Activated CD8-positive, alpha-beta memory T cell treated with anti-CD3 and anti-CD28 coated beads for 48 hours (primary cell): Measurements from ENCODE around the gene PI4KA.
"Not testable (repeated sequence)": the region's sequence is repeated elsewhere in the genome, so short reads cannot be mapped to it uniquely, and the experiment has no call there.

Source experiments
- DNase-seq, 3 experiments: peaks; one replicate each; pipeline ENCODE4 v3.0.0-alpha.2; 2020; ENCODE audit warnings: low read depth in 2 of 3, low spot score in 2 of 3

The PI4KA gene

DNA sequence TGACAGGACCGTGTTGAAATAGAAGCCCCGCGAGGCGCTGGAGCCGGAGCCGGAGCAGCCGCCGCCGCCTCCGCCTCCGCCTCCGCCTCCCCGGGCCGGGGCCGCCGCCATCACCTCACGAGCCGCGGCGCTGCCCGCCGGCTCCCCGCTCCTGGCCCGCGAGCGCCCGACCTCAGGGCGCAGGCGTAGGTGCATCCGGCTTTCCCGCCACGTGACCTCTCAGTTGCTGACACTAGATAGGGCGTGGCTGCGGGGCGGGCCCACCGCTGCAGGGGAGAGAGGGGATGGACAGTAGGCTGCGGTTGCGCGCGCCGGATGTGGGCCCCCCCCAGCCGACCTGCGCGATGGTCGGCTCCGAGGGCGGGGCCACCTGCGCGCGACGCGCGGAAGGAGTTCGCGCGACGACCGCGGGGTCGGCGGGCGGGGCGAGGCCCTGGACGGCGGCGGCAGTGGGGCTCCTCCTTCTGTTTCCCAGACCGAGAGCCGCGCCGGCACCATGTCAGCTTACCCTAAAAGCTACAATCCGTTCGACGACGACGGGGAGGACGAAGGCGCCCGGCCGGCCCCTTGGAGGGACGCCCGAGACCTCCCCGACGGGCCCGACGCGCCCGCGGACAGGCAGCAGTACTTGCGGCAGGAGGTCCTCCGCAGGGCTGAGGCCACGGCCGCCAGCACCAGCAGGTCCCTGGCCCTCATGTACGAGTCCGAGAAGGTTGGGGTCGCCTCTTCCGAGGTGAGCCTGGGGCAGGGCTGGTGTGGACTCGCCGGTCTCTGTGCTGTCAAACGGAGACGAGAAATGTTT lies at the start of gene PI4KA, which contains the start of gene SNAP29:
Gene PI4KA (minus strand): TSS at position 197 of the 802 bp plus-strand sequence. CDS start 86 bp downstream, at position 111.
Gene SNAP29 (plus strand): TSS at position 393 of the 802 bp plus-strand sequence. CDS start 104 bp downstream, at position 497.
- peak; percentile 89 to 95 (median 92) for DNase-seq

DNA sequence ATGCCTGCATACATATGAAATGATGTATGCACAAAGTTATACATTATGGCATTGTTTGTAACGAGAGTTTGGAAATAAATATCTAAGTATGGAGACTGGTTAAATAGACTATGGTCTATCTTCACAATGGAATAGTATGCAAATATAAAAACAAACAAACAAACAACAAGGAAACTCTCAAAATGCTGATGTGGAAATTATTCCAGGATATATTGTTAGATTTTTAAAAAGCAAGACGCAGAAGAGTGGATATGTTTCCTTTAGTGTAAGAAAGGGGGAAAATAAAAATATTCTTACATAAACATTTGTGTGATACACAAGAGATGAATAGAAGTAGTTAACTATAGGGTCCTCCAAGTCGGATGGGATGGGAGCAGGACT lies 47.8 kb upstream of the PI4KA start:
- no peak for DNase-seq

DNA sequence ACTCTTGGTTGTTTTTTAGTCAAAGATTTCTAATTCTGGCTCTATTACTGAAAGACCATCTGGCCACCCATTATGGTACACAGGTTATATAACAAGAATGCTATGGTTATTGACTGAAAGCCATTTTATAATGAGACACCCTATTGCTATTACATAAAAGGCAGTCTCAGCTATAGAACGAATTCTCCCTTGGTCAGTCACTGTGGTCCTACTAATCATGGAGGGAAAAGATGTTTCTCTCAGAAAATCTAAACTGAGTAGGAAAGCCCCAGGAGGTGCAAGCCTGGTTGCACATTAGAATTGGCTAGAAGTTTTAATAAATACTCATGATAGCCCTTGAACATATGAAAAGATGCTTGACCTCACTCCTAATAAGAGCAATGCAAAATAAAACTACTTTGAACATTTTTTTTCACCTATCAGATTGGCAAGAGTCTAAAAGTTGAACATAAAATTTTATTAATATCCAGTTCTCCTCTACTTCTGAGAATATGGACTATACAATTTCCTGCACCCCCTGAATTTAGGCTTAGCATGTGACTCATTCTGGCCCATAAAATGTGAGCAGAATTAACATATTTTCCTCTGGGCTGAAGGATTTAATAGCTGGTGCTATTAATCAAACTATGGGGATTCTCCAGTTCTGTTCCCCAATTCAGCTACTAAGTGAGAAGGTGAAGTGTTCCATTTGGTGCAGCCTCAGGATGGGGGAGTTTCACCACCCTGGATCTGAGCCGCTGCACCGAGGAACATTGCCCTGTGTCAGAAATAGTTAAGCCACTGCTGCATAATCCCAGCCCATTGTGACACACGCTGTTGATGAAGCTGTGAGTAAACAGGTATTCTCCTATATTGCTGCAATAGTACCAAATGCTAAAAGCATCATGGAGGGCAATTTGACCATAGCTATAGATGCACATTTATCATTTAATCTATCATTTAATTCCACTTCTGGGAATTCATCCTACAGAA lies 47.1 kb upstream of the PI4KA start:
- no peak for DNase-seq

DNA sequence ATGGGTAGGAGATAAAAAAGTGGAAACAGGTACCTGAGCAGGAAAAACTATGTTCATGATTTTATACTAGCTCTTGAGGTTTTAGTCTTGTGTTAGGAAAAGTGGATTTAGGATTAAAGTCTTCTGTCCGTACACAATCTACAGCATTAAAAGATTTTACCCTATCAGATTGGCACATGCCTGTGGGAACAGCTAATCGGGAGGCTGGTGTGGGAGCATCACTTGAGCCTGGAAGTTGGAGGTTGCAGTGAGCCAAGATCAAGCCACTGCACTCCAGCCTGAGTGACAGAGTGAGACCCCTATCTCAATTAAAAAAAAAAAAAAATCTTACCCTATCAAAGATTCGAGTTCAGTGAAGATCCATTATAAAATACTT lies 46.4 kb upstream of the PI4KA start:
- no peak for DNase-seq

DNA sequence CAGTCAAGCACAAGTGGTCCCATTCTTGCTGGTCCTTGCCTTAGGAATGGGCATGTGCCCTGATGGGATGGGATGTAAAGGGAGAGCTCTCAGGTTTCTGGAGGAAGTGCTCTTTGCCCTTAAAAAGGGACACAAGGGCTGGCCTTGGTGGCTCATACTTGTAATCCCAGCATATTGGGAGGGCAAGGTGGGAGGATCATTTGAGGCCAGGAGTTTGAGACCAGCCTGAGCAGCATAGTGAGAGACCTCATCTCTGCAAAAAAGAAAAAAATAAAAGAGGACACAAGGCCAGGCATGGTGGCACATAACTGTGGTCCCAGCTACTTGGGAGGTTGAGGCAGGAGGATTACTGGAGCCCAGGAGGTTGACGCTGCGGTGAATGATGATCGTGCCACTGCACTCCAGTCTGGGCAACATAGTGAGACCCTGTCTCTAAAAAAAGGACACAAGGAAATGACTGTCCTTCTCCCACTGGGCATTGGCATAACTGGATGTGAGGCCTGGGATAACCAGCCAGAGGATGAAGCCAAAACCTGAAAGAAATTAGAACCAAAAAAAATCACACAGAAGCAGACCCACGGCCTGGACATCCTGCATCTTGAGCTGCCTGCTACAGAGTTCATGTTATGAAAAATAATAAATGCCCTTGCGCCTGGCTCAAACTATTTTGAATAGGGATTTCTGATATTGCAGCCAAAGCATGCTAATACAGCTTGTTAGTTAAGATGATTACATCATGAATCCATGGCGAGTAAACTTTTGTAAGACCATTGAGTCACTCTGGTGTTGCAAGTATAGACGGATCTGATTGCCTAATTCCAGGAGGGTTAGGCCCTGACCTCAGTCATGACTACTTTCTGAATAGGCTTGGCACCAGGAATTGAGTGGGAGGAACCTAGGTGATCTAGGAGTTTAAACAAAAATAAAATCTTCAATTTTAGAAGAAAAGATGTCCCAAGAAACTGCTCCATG lies 45.7 kb upstream of the PI4KA start:
- DNase-seq: no peak

DNA sequence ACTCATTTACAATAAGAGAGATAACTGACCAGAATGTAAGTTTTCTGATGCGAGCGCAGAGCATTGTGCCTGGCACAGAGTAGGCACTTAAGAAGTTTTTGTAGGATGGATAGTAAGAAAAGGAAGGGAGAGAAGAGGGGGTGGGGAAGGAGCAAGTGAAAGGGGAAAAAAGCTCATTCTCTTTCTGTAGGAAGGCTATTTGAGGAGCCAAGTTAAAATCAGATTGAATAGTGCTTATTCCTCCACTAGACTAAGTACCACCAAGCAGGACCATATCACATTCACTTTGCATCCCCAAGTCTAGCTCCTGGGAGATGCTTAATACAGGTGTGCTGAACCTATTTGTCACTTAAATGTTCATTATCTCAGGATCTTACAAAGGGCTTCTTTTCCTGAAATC lies 44.5 kb upstream of the PI4KA start:
- DNase-seq: no peak

DNA sequence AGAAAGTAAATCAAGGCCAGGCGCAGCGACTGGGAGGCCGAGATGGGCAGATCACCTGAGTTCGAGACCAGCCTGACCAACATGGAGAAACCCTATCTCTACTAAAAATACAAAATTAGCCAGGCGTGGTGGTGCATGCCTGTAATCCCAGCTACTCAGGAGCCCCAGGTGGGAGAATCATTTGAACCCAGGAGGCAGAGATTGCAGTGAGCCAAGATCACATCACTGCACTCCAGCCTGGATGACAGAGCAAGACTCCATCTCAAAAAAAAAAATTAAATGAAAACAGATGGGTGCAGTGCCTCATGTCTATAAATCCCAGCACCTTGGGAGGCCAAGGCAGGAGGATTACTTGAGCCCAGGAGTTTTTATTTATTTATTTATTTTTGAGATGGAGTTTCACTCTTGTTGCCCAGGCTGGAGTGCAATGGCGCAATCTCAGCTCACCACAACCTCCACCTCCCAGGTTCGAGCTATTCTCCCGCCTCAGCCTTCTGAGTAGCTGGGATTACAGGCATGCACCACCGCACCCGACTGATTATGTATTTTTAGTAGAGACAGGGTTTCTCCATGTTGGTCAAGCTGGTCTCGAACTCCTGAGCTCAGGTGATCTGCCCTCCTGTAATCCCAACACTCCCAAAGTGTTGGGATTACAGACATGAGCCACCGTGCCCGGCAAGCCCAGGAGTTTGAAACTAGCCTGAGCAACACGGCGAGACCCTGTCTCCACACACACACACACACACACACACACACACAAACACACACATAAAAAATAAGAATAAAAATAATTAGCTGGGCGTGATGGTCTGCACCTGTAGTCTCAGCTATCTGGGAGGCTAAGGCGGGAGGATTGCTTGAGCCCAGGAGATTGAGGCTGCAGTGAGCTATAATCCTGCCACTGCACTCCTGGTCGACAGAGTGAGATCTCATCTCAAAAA lies 42.8 kb upstream of the PI4KA start:
- not testable (repeated sequence) for DNase-seq

DNA sequence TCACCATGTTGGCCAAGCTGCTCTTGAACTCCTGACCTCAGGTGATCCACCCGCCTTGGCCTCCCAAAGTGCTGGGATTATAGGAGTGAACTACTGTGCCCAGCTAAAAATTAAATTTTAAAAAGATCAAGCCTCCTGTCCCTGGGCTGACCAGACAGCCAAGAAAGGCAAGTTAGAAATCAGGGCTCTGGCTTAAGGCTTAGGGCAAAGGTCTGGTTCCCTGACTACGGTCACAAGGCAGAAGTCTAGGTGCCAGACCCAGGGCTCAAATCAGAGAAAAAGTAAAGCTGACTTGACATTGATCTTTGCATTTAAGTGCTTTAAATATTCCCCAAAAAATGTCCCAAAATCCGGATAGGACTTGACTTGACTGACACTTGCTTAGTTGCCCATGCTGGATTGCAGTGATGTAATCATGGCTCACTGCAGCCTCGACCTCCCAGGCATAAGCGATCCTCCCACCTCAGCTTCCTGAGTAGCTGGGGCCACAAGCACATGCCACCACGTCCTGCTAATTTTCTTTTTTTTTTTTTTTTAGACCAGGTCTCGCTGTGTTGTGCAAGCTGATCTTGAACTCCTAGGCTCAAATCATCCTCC lies 41.3 kb upstream of the PI4KA start:
- no peak for DNase-seq

DNA sequence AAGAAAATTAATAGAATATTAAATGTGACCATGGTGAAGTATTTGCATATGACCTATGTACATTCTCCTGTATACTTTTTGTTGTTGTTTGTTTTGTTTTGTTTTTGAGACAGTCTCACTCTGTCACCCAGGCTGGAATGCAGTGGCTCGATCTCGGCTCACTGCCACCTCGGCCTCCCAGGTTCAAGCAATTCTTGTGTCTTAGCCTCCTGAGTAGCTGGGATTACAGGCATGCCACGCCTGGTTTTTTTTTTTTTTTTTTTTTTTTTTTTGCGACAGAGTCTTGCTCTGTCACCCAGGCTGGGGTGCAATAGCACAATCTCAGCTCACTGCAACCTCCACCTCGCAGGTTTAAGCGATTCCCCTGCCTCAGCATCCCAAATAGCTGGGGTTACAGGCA lies 39.1 kb upstream of the PI4KA start:
- DNase-seq: not testable (repeated sequence)

DNA sequence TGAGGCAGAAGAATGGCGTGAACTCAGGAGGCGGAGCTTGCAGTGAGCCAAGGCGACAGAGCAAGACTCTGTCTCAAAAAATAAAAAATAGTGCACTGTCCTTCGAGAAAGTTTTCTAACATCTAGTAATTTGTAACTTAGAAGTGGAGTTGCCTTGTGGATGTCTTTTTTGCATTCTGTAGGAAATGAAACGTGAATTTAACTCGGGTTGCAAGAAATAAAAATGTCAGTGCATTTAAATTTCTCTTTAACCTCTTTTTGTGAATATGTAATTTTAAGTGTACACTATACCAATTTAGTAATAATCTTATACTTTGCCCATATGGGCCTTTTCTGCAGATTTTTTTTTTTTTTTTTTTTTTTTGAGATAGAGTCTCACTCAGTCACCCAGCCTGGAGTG lies 32.4 kb upstream of the PI4KA start:
- DNase-seq: no peak

DNA sequence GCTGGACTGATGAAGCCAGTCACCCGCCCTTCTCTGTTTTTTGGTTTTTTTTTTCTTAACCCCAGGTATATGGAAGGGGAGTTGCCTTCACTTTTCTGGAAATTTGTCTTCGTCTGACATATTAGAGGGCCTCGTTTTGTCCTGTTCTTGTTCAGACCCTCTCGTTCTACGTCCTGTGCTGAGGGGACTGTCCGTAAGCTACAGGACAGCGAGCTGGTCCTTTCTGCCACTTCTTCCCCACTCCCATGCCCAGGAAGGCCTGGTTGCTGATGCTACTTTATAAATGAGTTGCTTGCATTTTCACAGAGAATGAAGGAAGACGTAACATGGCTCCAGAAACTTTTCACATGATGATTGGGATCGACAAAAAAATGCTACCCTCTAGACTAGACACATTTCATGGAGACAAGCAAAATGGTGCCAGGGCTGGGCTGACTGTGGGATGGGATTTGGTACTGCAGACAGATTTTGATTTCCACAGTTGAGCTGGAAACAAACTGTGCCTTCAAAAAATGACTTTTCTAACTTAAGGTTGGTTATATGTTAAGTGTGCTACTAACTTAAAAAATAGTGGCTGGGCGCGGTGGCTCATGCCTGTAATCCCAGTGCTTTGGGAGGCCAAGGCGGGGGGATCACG lies 31.4 kb upstream of the PI4KA start:
- DNase-seq: no peak

DNA sequence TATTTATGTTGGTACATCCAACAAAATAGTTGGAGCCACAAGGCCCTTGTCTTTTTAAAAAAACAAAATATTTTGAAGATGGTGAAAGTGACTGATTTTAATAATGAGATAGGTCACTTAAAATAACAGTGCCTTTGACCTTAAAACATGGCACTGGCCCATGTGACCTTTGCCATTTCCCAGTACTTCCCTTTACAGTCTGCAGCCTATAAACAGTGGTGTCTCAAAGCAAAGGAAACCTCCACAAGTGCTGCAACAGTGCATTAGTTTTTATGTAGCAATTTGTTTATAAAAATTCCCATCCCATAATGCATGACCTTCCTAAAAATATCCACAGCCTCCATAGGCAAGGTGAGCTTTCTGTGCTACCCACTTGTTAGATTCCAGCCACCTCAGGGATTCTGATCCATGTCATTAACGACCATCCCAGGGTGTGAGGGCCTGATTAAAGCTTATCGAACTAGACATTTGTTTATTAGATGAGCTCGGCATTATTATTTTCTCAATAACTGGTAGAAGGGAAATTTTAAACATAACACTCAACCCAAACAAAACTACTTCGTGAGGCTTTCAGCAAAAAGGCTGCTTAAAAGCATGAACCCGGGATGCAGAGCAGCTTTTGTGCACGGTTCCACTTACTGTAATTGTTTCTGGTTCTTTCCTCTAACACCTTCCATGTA lies 30.6 kb upstream of the PI4KA start:
- no peak for DNase-seq

DNA sequence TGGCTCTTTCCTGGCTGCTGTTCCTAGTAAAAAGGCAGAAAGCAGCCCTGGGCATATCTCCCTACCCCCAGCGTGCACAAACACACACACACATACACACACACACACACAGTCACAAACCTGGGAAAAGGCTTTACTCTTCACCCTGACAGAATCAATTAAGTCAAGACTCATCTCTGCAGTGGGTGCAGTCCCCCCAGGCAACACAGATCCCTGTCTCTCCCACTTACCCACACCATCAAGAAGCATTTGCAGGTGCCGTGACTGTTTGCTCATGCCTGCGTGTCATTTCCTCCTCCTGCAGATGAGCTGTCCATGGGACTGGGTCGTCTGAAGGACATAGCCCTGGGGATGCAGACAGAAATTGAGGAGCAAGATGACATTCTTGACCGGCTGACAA lies 28.8 kb upstream of the PI4KA start:
- no peak for DNase-seq

DNA sequence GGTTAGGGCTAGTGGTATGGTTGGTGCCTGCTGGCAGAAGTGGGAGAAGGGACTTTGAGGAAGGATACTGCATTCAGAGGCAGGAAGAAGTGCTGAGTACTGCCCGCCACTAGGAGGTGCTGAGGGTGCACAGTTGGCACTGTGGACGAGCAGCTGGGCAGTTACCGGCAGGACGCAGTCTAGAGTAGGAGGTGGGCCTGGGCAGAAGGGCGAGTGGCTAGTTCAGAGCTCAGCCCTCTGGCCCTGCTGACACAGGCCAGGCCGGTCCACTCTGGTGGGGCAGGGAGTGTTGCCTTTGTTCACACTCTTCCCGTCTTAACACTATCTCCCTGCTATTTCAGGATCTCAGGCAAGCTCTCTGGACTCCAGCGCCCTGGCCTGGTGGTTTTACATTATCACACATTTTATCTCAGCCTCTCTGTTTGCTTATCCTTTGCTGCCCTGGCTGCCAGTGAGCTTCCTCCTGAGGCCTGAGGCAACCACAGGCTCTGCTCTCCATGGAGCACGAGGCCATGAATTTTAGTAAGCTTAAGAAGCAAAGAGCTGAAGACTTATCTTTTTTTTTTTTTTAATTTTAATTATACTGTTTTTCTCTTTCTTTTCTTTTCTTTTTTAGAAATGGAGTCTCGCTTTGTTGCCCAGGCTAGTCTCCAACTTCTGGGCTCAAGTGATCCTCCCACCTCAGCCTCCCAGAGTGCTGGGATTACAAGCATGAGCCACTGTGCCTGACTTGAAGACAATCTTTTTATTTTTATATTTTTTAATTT lies 27.1 kb upstream of the PI4KA start:
- peak; percentile 5 to 14 (median 9) for DNase-seq

DNA sequence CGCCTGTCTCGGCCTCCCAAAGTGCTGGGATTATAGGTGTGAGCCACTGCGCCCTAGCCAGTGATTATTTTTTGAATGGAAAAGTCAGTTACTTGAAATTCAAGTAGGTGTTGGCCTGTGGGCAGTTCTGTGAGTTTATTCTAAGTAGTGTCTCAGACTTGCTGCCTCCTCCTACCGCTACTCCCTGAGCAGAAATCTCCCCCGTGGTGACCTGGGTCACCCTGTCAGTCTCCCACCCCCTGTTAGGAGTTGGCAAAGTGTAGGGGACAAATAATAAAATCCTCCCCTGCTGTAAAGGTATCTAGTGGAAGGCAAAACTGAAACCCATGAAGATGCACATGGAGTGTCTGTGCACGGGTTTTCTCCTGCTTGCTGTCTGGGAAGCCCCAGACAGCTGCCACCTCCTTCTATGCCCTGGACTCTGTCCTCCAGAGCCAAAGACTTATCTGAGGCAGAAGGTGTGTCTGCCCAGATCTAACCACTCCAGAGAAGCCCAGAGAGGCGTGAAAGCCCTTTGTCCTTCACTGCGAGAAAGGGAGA lies 26.5 kb upstream of the PI4KA start:
- DNase-seq: no peak

DNA sequence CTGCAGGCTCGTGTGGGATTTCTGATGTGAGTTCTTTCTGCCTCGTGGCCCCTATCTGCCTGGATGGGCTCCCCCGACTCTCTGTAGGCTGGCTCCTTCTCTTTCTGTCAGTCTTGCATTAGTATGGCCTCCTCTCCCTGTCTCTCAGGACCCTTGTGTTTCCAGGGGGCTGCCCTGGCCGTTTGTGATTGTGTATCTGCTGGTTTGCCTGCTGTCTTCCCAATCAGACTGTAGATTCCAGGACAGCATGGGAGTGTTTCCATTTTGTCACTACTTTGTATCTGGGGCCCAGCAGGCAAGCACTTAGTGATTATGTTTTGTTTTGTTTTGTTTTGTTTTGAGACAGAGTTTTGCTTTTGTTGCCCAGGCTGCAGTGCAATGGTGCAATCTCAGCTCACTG lies 25.8 kb upstream of the PI4KA start:
- no peak for DNase-seq

DNA sequence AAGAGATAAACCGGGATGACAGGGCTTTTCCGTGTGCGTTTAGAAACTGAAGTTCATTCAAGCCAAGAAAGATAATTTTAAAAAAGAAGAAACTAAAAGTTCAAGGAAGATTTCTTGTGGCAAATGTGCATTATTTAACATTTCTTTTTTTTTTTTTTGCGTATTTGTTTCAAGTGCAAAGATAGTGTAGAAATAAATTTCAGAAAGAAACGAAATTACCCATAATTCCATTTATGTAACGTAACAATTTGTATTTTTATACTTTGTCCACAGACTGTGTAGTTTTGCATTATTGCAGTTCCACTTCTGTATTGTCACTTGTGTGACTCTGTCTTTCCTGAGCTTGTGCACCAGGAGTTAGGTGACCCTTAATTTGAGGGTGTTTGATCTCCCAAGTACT lies 24.2 kb upstream of the PI4KA start:
- no peak for DNase-seq
